Type B pancreatic cell (in vitro differentiated cells): Measurements from ENCODE around the gene ADAMTS16. TPM values are rescaled to one million over a fixed set of nuclear protein-coding genes. Genes with fewer than 3 reads are reported as not detected.

ENCODE experiments used
- DNase-seq: peaks from one replicate; pipeline ENCODE4 v3.0.0; 2021; ENCODE audit warnings: mixed read lengths; ENCODE audit not compliant: unreplicated experiment; ENCODE audit errors: extremely low spot score
- H3K27ac Mint-ChIP-seq: 2 replicates; pipeline ENCODE4 v1.8.0; 2021; ENCODE audit warnings: mild to moderate bottlenecking, mixed read lengths
- H3K27me3 Mint-ChIP-seq: 2 replicates; pipeline ENCODE4 v1.8.0; 2021; ENCODE audit warnings: mixed read lengths
- H3K36me3 Mint-ChIP-seq: 2 replicates; pipeline ENCODE4 v1.8.0; 2021; ENCODE audit warnings: mixed read lengths
- H3K4me1 Mint-ChIP-seq: one replicate; pipeline ENCODE4 v1.8.0; 2021; ENCODE audit warnings: mixed read lengths; ENCODE audit not compliant: unreplicated experiment
- H3K4me3 Mint-ChIP-seq: 2 replicates; pipeline ENCODE4 v1.8.0; 2021; ENCODE audit warnings: mild to moderate bottlenecking, mixed read lengths
- H3K9me3 Mint-ChIP-seq: 2 replicates; pipeline ENCODE4 v1.8.0; 2021; ENCODE audit warnings: mixed read lengths
- total RNA-seq: library from RNA; stranded (reverse); gene quantifications from 2 replicates; pipeline ENCODE4 v1.2.1, GENCODE V29; 2021; ENCODE audit warnings: low replicate concordance
- TF ChIP-seq, protein P1 (sequence below): fragments of 200-600 bp; sonication (generic); conservative IDR thresholded peaks from 2 replicates; pipeline ENCODE4 v1.5.0; 2021; ENCODE audit warnings: antibody characterized with exemption, mild to moderate bottlenecking

The ADAMTS16 gene
- total RNA-seq, 1 donor from 2014 or later, result 23.3 TPM

DNA sequence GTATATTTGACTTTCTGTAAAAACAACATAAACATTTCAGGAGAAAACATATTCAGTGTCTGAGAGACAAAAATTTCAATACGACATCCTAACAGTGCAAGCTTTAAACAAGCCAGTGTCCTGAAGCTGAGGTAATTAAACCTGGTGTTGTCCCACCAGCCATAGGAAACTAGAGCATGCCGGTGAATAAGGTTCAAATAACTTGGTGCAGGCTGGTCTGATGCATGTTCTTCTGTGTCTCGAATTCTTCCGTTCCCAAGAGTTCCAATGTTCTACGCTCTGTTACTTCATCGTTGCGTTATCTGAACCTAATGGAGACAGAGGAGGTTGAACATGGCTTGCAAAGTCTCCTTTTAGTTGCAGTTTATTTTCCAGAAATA is 48.9 kb downstream of the ADAMTS16 start:
- no peak overlapping the region for H3K27ac Mint-ChIP-seq
- no peaks in the 10 kb centered on the region for H3K9me3 Mint-ChIP-seq
- TF ChIP-seq, protein P1, sequence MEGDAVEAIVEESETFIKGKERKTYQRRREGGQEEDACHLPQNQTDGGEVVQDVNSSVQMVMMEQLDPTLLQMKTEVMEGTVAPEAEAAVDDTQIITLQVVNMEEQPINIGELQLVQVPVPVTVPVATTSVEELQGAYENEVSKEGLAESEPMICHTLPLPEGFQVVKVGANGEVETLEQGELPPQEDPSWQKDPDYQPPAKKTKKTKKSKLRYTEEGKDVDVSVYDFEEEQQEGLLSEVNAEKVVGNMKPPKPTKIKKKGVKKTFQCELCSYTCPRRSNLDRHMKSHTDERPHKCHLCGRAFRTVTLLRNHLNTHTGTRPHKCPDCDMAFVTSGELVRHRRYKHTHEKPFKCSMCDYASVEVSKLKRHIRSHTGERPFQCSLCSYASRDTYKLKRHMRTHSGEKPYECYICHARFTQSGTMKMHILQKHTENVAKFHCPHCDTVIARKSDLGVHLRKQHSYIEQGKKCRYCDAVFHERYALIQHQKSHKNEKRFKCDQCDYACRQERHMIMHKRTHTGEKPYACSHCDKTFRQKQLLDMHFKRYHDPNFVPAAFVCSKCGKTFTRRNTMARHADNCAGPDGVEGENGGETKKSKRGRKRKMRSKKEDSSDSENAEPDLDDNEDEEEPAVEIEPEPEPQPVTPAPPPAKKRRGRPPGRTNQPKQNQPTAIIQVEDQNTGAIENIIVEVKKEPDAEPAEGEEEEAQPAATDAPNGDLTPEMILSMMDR, result no peak
- H3K4me3 Mint-ChIP-seq, result no peak overlapping the region
- no peak for DNase-seq
- H3K4me1 Mint-ChIP-seq, result peaks cover 4% of the 10 kb centered on the region
- peaks cover 4% of the 10 kb centered on the region for H3K27me3 Mint-ChIP-seq
- H3K36me3 Mint-ChIP-seq, result no peaks in the 10 kb centered on the region

DNA sequence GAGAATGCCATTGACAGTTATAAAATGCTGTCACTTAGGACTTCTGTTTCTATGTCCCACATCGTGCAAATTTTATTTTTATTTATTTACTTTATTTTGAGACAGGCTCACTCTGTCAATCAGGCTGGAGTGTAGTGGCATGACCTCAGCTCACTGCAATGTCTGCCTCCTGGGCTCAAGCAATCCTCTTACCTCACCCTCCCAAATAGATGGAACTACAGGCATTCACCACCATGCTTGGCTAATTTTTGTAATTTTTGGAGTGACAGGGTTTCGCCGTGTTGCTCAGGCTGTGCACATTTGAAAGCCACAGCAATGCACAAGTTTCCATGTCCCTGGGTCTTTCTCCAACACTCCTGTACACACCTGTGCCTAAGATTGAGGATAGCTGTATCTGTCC is 51.8 kb downstream of the ADAMTS16 start:
- Mint-ChIP-seq H3K27me3 (peaks cover 7% of the 10 kb centered on the region), H3K36me3 (peaks cover 3% of the 10 kb centered on the region), H3K4me1 (peaks cover 4% of the 10 kb centered on the region), H3K4me3 (no peak overlapping the region), H3K27ac (no peak overlapping the region), H3K9me3 (no peaks in the 10 kb centered on the region)
- no peak for DNase-seq
- TF ChIP-seq, protein P1, result no peak

DNA sequence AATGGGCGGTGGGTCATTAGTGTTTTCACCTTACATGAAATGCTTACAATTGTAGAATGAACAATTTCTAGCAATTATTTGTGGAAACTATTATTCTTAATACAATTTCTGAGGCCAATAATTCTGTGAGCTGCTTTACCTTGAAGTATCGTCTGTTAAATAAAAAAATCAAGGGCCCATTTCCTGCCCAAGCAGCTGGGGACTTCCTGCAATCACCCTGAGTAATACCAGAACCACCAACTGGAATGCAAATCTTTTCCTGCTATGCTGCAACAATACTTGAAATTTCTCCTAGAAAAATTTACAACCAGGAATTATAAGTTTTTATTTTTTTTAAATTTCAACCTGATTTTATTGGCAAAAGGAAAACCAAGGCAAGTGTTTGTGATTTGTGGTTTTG is 52.6 kb downstream of the ADAMTS16 start:
- TF ChIP-seq, protein P1, result no peak
- H3K36me3 Mint-ChIP-seq, result peaks cover 3% of the 10 kb centered on the region
- peaks cover 3% of the 10 kb centered on the region for H3K27me3 Mint-ChIP-seq
- no peak for DNase-seq
- no peaks in the 10 kb centered on the region for H3K9me3 Mint-ChIP-seq
- H3K4me1 Mint-ChIP-seq, result no peaks in the 10 kb centered on the region
- H3K27ac Mint-ChIP-seq, result no peak overlapping the region
- H3K4me3 Mint-ChIP-seq, result no peak overlapping the region

GRCh38 chr5:5195128-5195918 is 55.2 kb downstream of the ADAMTS16 start:
- Mint-ChIP-seq H3K27ac (no peak overlapping the region), H3K9me3 (no peaks in the 10 kb centered on the region), H3K27me3 (peaks cover 3% of the 10 kb centered on the region), H3K36me3 (peaks cover 3% of the 10 kb centered on the region), H3K4me1 (no peaks in the 10 kb centered on the region), H3K4me3 (no peak overlapping the region)
- TF ChIP-seq, protein P1, result no peak
- DNase-seq, result no peak

GRCh38 chr5:5198135-5198534 is 58.0 kb downstream of the ADAMTS16 start:
- TF ChIP-seq, protein P1, result no peak
- H3K27ac Mint-ChIP-seq, result no peak overlapping the region
- no peaks in the 10 kb centered on the region for H3K9me3 Mint-ChIP-seq
- peaks cover 3% of the 10 kb centered on the region for H3K36me3 Mint-ChIP-seq
- H3K4me3 Mint-ChIP-seq, result no peak overlapping the region
- no peak for DNase-seq
- peaks cover 3% of the 10 kb centered on the region for H3K27me3 Mint-ChIP-seq
- no peaks in the 10 kb centered on the region for H3K4me1 Mint-ChIP-seq
